Neural progenitor cell (in vitro differentiated cells): ENCODE data around the gene WIZ. TPM values are rescaled to one million over a fixed set of nuclear protein-coding genes. Genes with fewer than 3 reads are reported as not detected.

ENCODE experiments used
- DNase-seq: peaks from one replicate; pipeline ENCODE4 v3.0.0-alpha.2; 2016; ENCODE audit warnings: low spot score
- H2AFZ ChIP-seq: fragments of 200-600 bp; sonication (generic); replicated peaks from 2 replicates; pipeline ENCODE4 v1.6.1; 2016; ENCODE audit warnings: antibody characterized with exemption
- H3F3A ChIP-seq: fragments of 200-600 bp; sonication (generic); 2 replicates; pipeline ENCODE4 v1.6.1; 2016; ENCODE audit warnings: antibody characterized with exemption, low read depth
- H3K27ac ChIP-seq: fragments of 200-600 bp; sonication (generic); 2 replicates; pipeline ENCODE4 v1.5.1; 2016; ENCODE audit warnings: mild to moderate bottlenecking
- H3K27me3 ChIP-seq: fragments of 200-600 bp; sonication (generic); 2 replicates; pipeline ENCODE4 v1.6.1; 2016; ENCODE audit warnings: mild to moderate bottlenecking, moderate library complexity
- H3K36me3 ChIP-seq: fragments of 200-600 bp; sonication (generic); 2 replicates; pipeline ENCODE4 v1.5.1; 2016
- H3K4me1 ChIP-seq: fragments of 200-600 bp; sonication (generic); 2 replicates; pipeline ENCODE4 v1.6.1; 2016; ENCODE audit warnings: mixed run types
- H3K4me2 ChIP-seq: fragments of 200-600 bp; sonication (generic); 2 replicates; pipeline ENCODE4 v1.6.1; 2016
- H3K4me3 ChIP-seq: fragments of 200-600 bp; sonication (generic); 2 replicates; pipeline ENCODE4 v1.5.1; 2016
- H3K79me2 ChIP-seq: fragments of 200-600 bp; sonication (generic); 2 replicates; pipeline ENCODE4 v1.6.1; 2016; ENCODE audit warnings: low read depth
- H3K9ac ChIP-seq: fragments of 200-600 bp; sonication (generic); 2 replicates; pipeline ENCODE4 v1.6.1; 2016
- H3K9me3 ChIP-seq: fragments of 200-600 bp; sonication (generic); 2 replicates; pipeline ENCODE4 v1.5.1; 2016; ENCODE audit warnings: low read depth
- H4K20me1 ChIP-seq: fragments of 200-600 bp; sonication (generic); 2 replicates; pipeline ENCODE4 v1.6.1; 2016; ENCODE audit warnings: low read depth
- H3K27ac Mint-ChIP-seq: 3 replicates; pipeline ENCODE4 v1.8.0; 2021; ENCODE audit warnings: mixed read lengths
- H3K27me3 Mint-ChIP-seq: 2 replicates; pipeline ENCODE4 v1.8.0; 2022; ENCODE audit warnings: low read depth, mild to moderate bottlenecking, inconsistent platforms, moderate library complexity, mixed read lengths; ENCODE audit not compliant: insufficient read depth
- H3K36me3 Mint-ChIP-seq: 3 replicates; pipeline ENCODE4 v1.8.0; 2021; ENCODE audit warnings: mixed read lengths
- H3K4me1 Mint-ChIP-seq: 3 replicates; pipeline ENCODE4 v1.8.0; 2021; ENCODE audit warnings: mixed read lengths
- H3K4me3 Mint-ChIP-seq: 3 replicates; pipeline ENCODE4 v1.8.0; 2021; ENCODE audit warnings: mild to moderate bottlenecking, moderate library complexity, mixed read lengths
- H3K9me3 Mint-ChIP-seq: 3 replicates; pipeline ENCODE4 v1.8.0; 2020; ENCODE audit warnings: mixed read lengths
- CTCF ChIP-seq: fragments of 200-600 bp; sonication (generic); IDR thresholded peaks from 2 replicates; pipeline ENCODE4 v1.5.1; 2017; ENCODE audit warnings: antibody characterized with exemption, mild to moderate bottlenecking
- EZH2 ChIP-seq: fragments of 200-600 bp; sonication (generic); IDR thresholded peaks from 2 replicates; pipeline ENCODE4 v1.6.1; 2017; ENCODE audit warnings: antibody characterized with exemption, mild to moderate bottlenecking, moderate library complexity
- EZH2phosphoT487 ChIP-seq: fragments of 200-600 bp; sonication (generic); IDR thresholded peaks from 2 replicates; pipeline ENCODE4 v1.6.1; 2017; ENCODE audit warnings: antibody characterized with exemption
- total RNA-seq: library from RNA; depleted of rRNA; stranded (reverse); fragments of >200 nt; gene quantifications from 2 replicates; pipeline ENCODE4 v1.2.3, GENCODE V29; 2015; ENCODE audit warnings: low replicate concordance

The WIZ gene
- total RNA-seq, 1 donor from 2014 or later: 9.1 TPM

DNA sequence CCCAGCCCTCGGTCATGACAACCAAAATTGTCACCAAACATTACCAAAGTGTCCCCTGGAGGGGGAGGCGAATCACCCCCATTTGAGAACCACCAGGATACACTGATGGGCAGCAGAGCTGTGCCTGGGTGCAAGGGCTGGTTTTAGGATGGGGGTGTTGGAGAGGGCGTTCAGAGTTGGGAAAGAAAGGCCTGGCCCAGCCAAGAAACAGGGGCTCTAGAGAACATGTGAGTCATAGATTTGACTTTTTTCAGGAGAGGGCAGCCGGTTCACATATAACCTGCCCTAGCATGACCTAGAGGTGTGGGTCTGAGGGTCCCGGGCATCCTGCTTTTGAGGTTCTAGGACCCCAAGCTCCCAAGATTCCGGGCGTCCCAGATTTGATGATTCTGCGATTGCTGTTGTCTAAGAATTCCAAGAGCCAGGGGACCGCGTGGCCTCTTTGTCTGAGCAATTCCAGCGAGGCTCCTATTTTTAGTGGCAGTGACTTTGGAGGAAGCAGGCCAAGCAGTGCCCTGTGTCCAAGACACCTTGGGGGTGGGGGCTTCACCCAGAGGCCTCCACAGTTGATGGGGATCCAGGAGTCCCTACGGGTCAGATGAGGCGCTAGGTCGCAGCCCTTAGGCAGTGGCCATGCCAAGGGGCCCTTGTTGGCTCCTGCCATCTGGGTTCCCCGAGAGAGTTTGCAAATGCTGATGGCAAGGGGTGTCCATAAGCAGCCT, 5.1 kb downstream of the WIZ start:
- peaks cover 7% of the 10 kb centered on the region for H3K4me1 ChIP-seq
- no peaks in the 10 kb centered on the region for H3K27me3 ChIP-seq
- no peak overlapping the region for H3K4me2 ChIP-seq
- H3K4me3 ChIP-seq: no peak overlapping the region
- H2AFZ ChIP-seq: no peak overlapping the region
- no peak for DNase-seq
- H3K4me3 Mint-ChIP-seq: no peak overlapping the region
- no peaks in the 10 kb centered on the region for H3K9me3 Mint-ChIP-seq
- no peak overlapping the region for H3K27ac Mint-ChIP-seq
- no peaks in the 10 kb centered on the region for H4K20me1 ChIP-seq
- H3K4me1 Mint-ChIP-seq: peaks cover 7% of the 10 kb centered on the region
- H3F3A ChIP-seq: peaks cover 12% of the 10 kb centered on the region
- H3K27ac ChIP-seq: no peak overlapping the region
- no peaks in the 10 kb centered on the region for H3K36me3 ChIP-seq
- TF ChIP-seq EZH2 (no peak), EZH2phosphoT487 (no peak), CTCF (no peak)
- peaks cover 13% of the 10 kb centered on the region for H3K27me3 Mint-ChIP-seq
- no peaks in the 10 kb centered on the region for H3K79me2 ChIP-seq
- H3K9ac ChIP-seq: no peak overlapping the region
- no peaks in the 10 kb centered on the region for H3K36me3 Mint-ChIP-seq
- no peaks in the 10 kb centered on the region for H3K9me3 ChIP-seq

DNA sequence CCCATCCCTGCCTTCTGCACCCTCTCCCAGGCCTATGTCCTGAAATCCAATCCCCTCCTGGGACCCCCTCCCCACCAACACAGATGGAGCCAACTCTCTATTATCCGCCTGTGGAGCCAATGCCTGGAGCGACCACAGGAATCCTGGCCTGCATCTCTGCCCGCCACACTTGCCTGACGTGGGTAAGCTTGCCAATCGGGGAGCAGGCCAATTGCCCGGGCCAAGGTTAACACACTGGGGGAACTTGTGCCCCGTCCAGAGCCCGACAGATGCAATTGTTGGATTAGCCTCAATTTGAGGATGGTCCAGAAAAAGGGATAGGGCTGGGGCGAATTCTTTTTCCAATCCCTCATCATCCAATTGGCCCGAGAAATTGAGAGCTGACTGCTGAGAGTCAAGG, 5.9 kb downstream of the WIZ start:
- Mint-ChIP-seq H3K27ac (no peak overlapping the region), H3K4me3 (peak overlapping the region; percentile 57), H3K36me3 (no peaks in the 10 kb centered on the region), H3K4me1 (peaks cover 5% of the 10 kb centered on the region), H3K27me3 (peaks cover 12% of the 10 kb centered on the region), H3K9me3 (no peaks in the 10 kb centered on the region)
- Histone ChIP-seq H3K4me1 (peaks cover 4% of the 10 kb centered on the region), H3K4me2 (no peak overlapping the region), H3F3A (peaks cover 7% of the 10 kb centered on the region), H3K36me3 (no peaks in the 10 kb centered on the region), H4K20me1 (no peaks in the 10 kb centered on the region), H3K27ac (no peak overlapping the region), H3K9me3 (no peaks in the 10 kb centered on the region), H3K27me3 (no peaks in the 10 kb centered on the region), H3K79me2 (no peaks in the 10 kb centered on the region), H3K4me3 (no peak overlapping the region), H3K9ac (no peak overlapping the region), H2AFZ (no peak overlapping the region)
- TF ChIP-seq CTCF: no peak
- no peak for DNase-seq

DNA sequence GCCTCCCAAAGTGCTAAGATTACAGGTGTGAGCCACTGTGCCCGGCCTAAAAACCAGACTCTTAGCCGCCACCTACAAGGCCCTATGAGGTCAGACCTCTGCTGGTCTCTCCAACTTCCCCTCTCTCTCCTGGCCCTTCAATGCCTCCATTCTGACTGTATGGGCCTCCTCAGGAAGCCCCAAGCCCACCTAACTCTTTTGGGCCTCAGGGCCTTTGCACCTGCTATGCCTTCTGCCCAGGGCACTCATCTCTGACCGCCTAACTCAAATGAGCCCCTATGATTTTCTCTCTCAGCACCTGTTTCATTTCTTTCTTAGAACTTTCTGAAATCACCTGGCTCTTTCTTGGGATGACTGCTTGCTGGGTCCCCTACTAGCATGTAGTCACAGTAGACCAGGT, 6.4 kb downstream of the WIZ start:
- Mint-ChIP-seq H3K27me3 (peaks cover 9% of the 10 kb centered on the region), H3K9me3 (no peaks in the 10 kb centered on the region), H3K36me3 (no peaks in the 10 kb centered on the region), H3K4me3 (no peak overlapping the region), H3K4me1 (peaks cover under 1% of the 10 kb centered on the region), H3K27ac (no peak overlapping the region)
- H3K9ac ChIP-seq: no peak overlapping the region
- H3K27ac ChIP-seq: no peak overlapping the region
- no peaks in the 10 kb centered on the region for H3K79me2 ChIP-seq
- no peaks in the 10 kb centered on the region for H4K20me1 ChIP-seq
- H2AFZ ChIP-seq: no peak overlapping the region
- no peaks in the 10 kb centered on the region for H3K9me3 ChIP-seq
- DNase-seq: no peak
- TF ChIP-seq CTCF: no peak
- no peak for TF ChIP-seq EZH2phosphoT487
- no peak for TF ChIP-seq EZH2
- no peak overlapping the region for H3K4me2 ChIP-seq
- H3K36me3 ChIP-seq: no peaks in the 10 kb centered on the region
- no peaks in the 10 kb centered on the region for H3K4me1 ChIP-seq
- peaks cover 2% of the 10 kb centered on the region for H3F3A ChIP-seq
- H3K27me3 ChIP-seq: no peaks in the 10 kb centered on the region
- no peak overlapping the region for H3K4me3 ChIP-seq
